HepG2 (cell line): ENCODE measurements around the gene CPNE5. TPM values are rescaled to one million over a fixed set of nuclear protein-coding genes. Genes with fewer than 3 reads are reported as not detected.

Source experiments
- ATAC-seq: fragments of 200-7000 bp; cut with Tn5 transposase; 3 replicates; pipeline ENCODE4 v1.9.1; 2020; ENCODE audit warnings: mild to moderate bottlenecking, moderate library complexity
- BruUV-seq: library from RNA; stranded (reverse); fragments of 400-500 nt; replicated peaks from 2 replicates; lab custom pipeline; 2021; lab: Mats Ljungman, UMichigan
- CTCF ChIA-PET: fragments of 300-600 bp; formaldehyde crosslinking; extraction: SDS; loops from one replicate; lab custom pipeline; 2021; ENCODE audit warnings: low total read pairs, inconsistent platforms, low intra/inter-chr PET ratio; lab: Yijun Ruan, JAX
- POLR2A ChIA-PET: fragments of 350-600 bp; sonication (Branson Sonifier 250); formaldehyde crosslinking; loops from one replicate; lab custom pipeline; 2020; ENCODE audit warnings: antibody characterized with exemption, inconsistent platforms; lab: Yijun Ruan, JAX
- DNase-seq: peaks from one replicate; pipeline ENCODE4 v3.0.0-alpha.2; 2015; ENCODE audit warnings: low spot score
- FAIRE-seq: peaks from 3 replicates; lab custom pipeline; 2011; peaks lifted over from hg19 to GRCh38; lab: Jason Lieb, UNC
- H2AFZ ChIP-seq: one replicate; pipeline ENCODE4 v1.6.1; 2011; ENCODE audit warnings: low read length, inconsistent platforms
- H3K27ac ChIP-seq: fragments of 300-600 bp; 3 replicates; pipeline ENCODE4 v1.8.0; 2011; ENCODE audit warnings: mixed run types, mild to moderate bottlenecking, mixed read lengths, low read length, inconsistent platforms; ENCODE audit not compliant: insufficient read depth; ENCODE audit errors: extremely low read length
- H3K27me3 ChIP-seq, 2 experiments: fragments of 200-600 bp in 1 of 2; 2 replicates in 1 of 2; 3 replicates in 1 of 2; pipeline versions ENCODE4 v1.6.0 to v1.8.0; 2011; ENCODE audit warnings: low read length in 2 of 2, mild to moderate bottlenecking in 2 of 2, moderate library complexity in 2 of 2, inconsistent platforms in 1 of 2; ENCODE audit not compliant: insufficient read depth in 2 of 2, control insufficient read depth in 1 of 2
- H3K36me3 ChIP-seq, 2 experiments: fragments of 200-600 bp in 1 of 2; replicated peaks in 1 of 2; 2 replicates in 1 of 2; 3 replicates in 1 of 2; pipeline versions ENCODE4 v1.5.1 to v1.8.0; 2011; ENCODE audit warnings: low read length in 2 of 2, inconsistent platforms in 1 of 2; ENCODE audit not compliant: insufficient read depth in 2 of 2, control insufficient read depth in 1 of 2
- H3K4me1 ChIP-seq: 2 replicates; pipeline ENCODE4 v1.5.1; 2012; ENCODE audit warnings: low read length, inconsistent platforms; ENCODE audit not compliant: insufficient read depth
- H3K4me2 ChIP-seq: 2 replicates; pipeline ENCODE4 v1.6.0; 2011; ENCODE audit warnings: low read depth, low read length, inconsistent platforms
- H3K4me3 ChIP-seq, 3 experiments: fragments of 200-600 bp in 1 of 3; sonication (generic), shearing (Covaris generic) in 1 of 3; replicated peaks in 1 of 3; 2 replicates each; pipeline ENCODE4 v1.5.1; 2011 to 2016; ENCODE audit warnings: low read length in 3 of 3, inconsistent platforms in 2 of 3, low read depth in 2 of 3, mild to moderate bottlenecking in 2 of 3, control low read depth in 1 of 3, mixed read lengths in 1 of 3; ENCODE audit not compliant: insufficient read depth in 1 of 3
- H3K79me2 ChIP-seq: one replicate; pipeline ENCODE4 v1.6.1; 2011; ENCODE audit warnings: low read length, inconsistent platforms; ENCODE audit not compliant: insufficient read depth
- H3K9ac ChIP-seq: 2 replicates; pipeline ENCODE4 v1.6.0; 2011; ENCODE audit warnings: mild to moderate bottlenecking, low read depth, low read length, inconsistent platforms; ENCODE audit not compliant: insufficient read depth
- H3K9me3 ChIP-seq: 2 replicates; pipeline ENCODE4 v1.5.1; 2012; ENCODE audit warnings: mild to moderate bottlenecking, low read length
- H4K20me1 ChIP-seq: 2 replicates; pipeline ENCODE4 v1.6.0; 2011; ENCODE audit warnings: inconsistent platforms, mild to moderate bottlenecking, low read length, moderate library complexity; ENCODE audit not compliant: insufficient read depth
- E2F5 ChIP-seq: sonication (generic); formaldehyde crosslinking; conservative IDR thresholded peaks from 2 replicates; pipeline ENCODE4 v1.4.0; 2020; ENCODE audit warnings: missing genetic modification reagents
- ESRRA ChIP-seq: sonication (generic); formaldehyde crosslinking; IDR thresholded peaks from 2 replicates; pipeline ENCODE4 v1.5.1; 2020; ENCODE audit warnings: mild to moderate bottlenecking, low read depth, missing genetic modification reagents
- FOXJ3 ChIP-seq: sonication (generic); formaldehyde crosslinking; IDR thresholded peaks from 2 replicates; pipeline ENCODE4 v1.4.0; 2020; ENCODE audit warnings: missing genetic modification reagents, mild to moderate bottlenecking, borderline replicate concordance
- GLI4 ChIP-seq: sonication (generic); formaldehyde crosslinking; IDR thresholded peaks from 2 replicates; pipeline ENCODE4 v1.5.1; 2020; ENCODE audit warnings: missing genetic modification reagents, mild to moderate bottlenecking, moderate library complexity, borderline replicate concordance
- HOXA9 ChIP-seq: sonication (generic); formaldehyde crosslinking; IDR thresholded peaks from 2 replicates; pipeline ENCODE4 v1.8.1; 2022; ENCODE audit warnings: missing genetic modification reagents, mild to moderate bottlenecking, moderate library complexity, borderline replicate concordance
- MNT ChIP-seq: fragments of 450-650 bp; IDR thresholded peaks from 2 replicates; pipeline ENCODE4 v1.6.1; 2016
- REXO4 ChIP-seq: sonication (generic); formaldehyde crosslinking; IDR thresholded peaks from 2 replicates; pipeline ENCODE4 v1.8.0; 2022; ENCODE audit warnings: missing genetic modification reagents, mild to moderate bottlenecking, borderline replicate concordance
- SATB2 ChIP-seq: sonication (generic); formaldehyde crosslinking; IDR thresholded peaks from 2 replicates; pipeline ENCODE4 v1.5.0; 2020; ENCODE audit warnings: missing genetic modification reagents
- SP2 ChIP-seq: sonication (generic); formaldehyde crosslinking; IDR thresholded peaks from 2 replicates; pipeline ENCODE4 v1.5.1; 2020; ENCODE audit warnings: mild to moderate bottlenecking, missing genetic modification reagents
- ZMYM3 ChIP-seq: sonication (generic); formaldehyde crosslinking; IDR thresholded peaks from 2 replicates; pipeline ENCODE4 v1.5.1; 2020; ENCODE audit warnings: mild to moderate bottlenecking, missing genetic modification reagents
- ZNF232 ChIP-seq: sonication (generic); formaldehyde crosslinking; IDR thresholded peaks from 2 replicates; pipeline ENCODE4 v1.4.0; 2020; ENCODE audit warnings: missing genetic modification reagents, borderline replicate concordance
- ZNF333 ChIP-seq: sonication (generic); formaldehyde crosslinking; IDR thresholded peaks from 2 replicates; pipeline ENCODE4 v1.4.0; 2020; ENCODE audit warnings: mild to moderate bottlenecking, missing genetic modification reagents, borderline replicate concordance
- ZNF512 ChIP-seq: sonication (generic); formaldehyde crosslinking; IDR thresholded peaks from 2 replicates; pipeline ENCODE4 v1.4.0; 2020; ENCODE audit warnings: mild to moderate bottlenecking, missing genetic modification reagents
- ZNF629 ChIP-seq: sonication (generic); formaldehyde crosslinking; conservative IDR thresholded peaks from 2 replicates; pipeline ENCODE4 v1.5.0; 2020; ENCODE audit warnings: missing genetic modification reagents
- ZSCAN29 ChIP-seq: sonication (generic); formaldehyde crosslinking; conservative IDR thresholded peaks from 2 replicates; pipeline ENCODE4 v1.4.0; 2020; ENCODE audit warnings: mild to moderate bottlenecking, missing genetic modification reagents
- WGBS: methylation state at CpG from one replicate; pipeline ENCODE4 v1.1.6; 2017; ENCODE audit warnings: low lambda C conversion rate; 5-methylcytosine and 5-hydroxymethylcytosine counted together
- in situ Hi-C: cut with HindIII; loops from 2 replicates; pipeline ENCODE4 v1.10.0; 2017; ENCODE audit warnings: low pct_unique_long_range_greater_than_20kb; ENCODE audit not compliant: extremely low pct_ligation_motif_present
- intact Hi-C: fragments of 100-400 bp; cut with micrococcal nuclease; formaldehyde crosslinking; loops from one replicate; pipeline ENCODE4 v1.10.0; 2022; ENCODE audit not compliant: unreplicated experiment
- polyA plus RNA-seq, 8 experiments: library from polyadenylated mRNA; depleted of rRNA in 3 of 8; stranded (reverse) in 7 of 8; unstranded in 1 of 8; fragments of >200 nt; fragmentation: Illumina TruSeq in 4 of 8; extraction: Trizol in 4 of 8; gene quantifications; 2 replicates each; pipeline versions ENCODE4 v1.2.1 to v1.2.3, GENCODE V29; 2011 to 2016; ENCODE audit warnings: low read depth in 4 of 8, missing spikeins in 1 of 8, mixed read lengths in 1 of 8; ENCODE audit not compliant: insufficient read depth in 1 of 8
- total RNA-seq, 5 experiments: library from RNA; depleted of rRNA; stranded (reverse); fragments of >200 nt; fragmentation: Illumina TruSeq; extraction: Trizol; gene quantifications; 2 replicates each; pipeline ENCODE4 v1.2.3, GENCODE V29; 2016; ENCODE audit warnings: low read depth in 1 of 5
- TF ChIP-seq, protein P1 (sequence below): sonication (generic); formaldehyde crosslinking; IDR thresholded peaks from 2 replicates; pipeline ENCODE4 v1.9.0; 2022; ENCODE audit warnings: missing genetic modification reagents, mild to moderate bottlenecking, borderline replicate concordance

CPNE5 gene
- total and polyA plus RNA-seq, 2 of the 13 experiments (the other 11 are each of a cell fraction or from before 2014, with no cell fraction given): 0.16 TPM; not detected in 1

- TF ChIP-seq ESRRA (no peak), ZNF629 (peak; percentile 79), SATB2 (CRISPR knock-in tag) (no peak), ZNF333 (CRISPR knock-in tag) (no peak), ZMYM3 (CRISPR knock-in tag) (peak; percentile 46; the same call in 1 of the 2 replicates), REXO4 (CRISPR knock-in tag) (no peak), ZSCAN29 (no peak)
Measured at GRCh38 chr6:36822506-36823269, 16.6 kb downstream of the CPNE5 start (continued).

- Histone ChIP-seq H4K20me1 (no peaks in the 10 kb centered on the region), H3K27me3 (peaks cover 16 to 55% of the 10 kb centered on the region in 2 experiments; a peak in 4 of 5 replicates), H2AFZ (no peak overlapping the region), H3K9ac (no peak overlapping the region), H3K9me3 (no peaks in the 10 kb centered on the region), H3K4me3 (no peak overlapping the region), H3K4me2 (peak overlapping the region; percentile 32; the same call in 1 of the 2 replicates), H3K27ac (no peak overlapping the region), H3K36me3 (no peaks in the 10 kb centered on the region), H3K4me1 (peaks cover 97% of the 10 kb centered on the region), H3K79me2 (no peaks in the 10 kb centered on the region)
- CTCF ChIA-PET: no interaction called here
- FAIRE-seq (no peak), ATAC-seq (no peak), DNase-seq (no peak)
- POLR2A ChIA-PET: no interaction called here
- intact Hi-C loops: no loop called here
- in situ Hi-C loops: no loop called here
- no TSS peak for BruUV-seq
- 54% methylated on average over 11 of the region's 14 CpGs for WGBS
- TF ChIP-seq HOXA9 (CRISPR knock-in tag) (no peak), FOXJ3 (CRISPR knock-in tag) (no peak), E2F5 (CRISPR knock-in tag) (no peak), GLI4 (no peak), ZNF512 (CRISPR knock-in tag) (no peak), ZNF232 (CRISPR knock-in tag) (no peak), MNT (no peak), SP2 (CRISPR knock-in tag) (0 out of 2 replicates have a peak, but pooled peaks have one; percentile 31)
- TF ChIP-seq, protein P1, sequence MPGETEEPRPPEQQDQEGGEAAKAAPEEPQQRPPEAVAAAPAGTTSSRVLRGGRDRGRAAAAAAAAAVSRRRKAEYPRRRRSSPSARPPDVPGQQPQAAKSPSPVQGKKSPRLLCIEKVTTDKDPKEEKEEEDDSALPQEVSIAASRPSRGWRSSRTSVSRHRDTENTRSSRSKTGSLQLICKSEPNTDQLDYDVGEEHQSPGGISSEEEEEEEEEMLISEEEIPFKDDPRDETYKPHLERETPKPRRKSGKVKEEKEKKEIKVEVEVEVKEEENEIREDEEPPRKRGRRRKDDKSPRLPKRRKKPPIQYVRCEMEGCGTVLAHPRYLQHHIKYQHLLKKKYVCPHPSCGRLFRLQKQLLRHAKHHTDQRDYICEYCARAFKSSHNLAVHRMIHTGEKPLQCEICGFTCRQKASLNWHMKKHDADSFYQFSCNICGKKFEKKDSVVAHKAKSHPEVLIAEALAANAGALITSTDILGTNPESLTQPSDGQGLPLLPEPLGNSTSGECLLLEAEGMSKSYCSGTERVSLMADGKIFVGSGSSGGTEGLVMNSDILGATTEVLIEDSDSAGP (CRISPR knock-in tag): peak; percentile 30; the same call in 1 of the 2 replicates
Measured at GRCh38 chr6:36821581-36822335, 17.5 kb downstream of the CPNE5 start.
